Measurements from ENCODE around the gene CTBP2. TPM values are rescaled to one million over a fixed set of nuclear protein-coding genes. Genes with fewer than 3 reads are reported as not detected.

CTBP2 gene
- total RNA-seq, 1 donor from 2014 or later: 123 TPM

- TF ChIP-seq CTCF (IDR thresholded peaks at IDR 0.05; ENCODE audit: insufficient read depth, low read length, severe bottlenecking): no peak
- no peak for DNase-seq (ENCODE audit: low read depth)
- no peak overlapping the region for H3K4me3 ChIP-seq (ENCODE audit: low read depth, low read length)
- peaks cover 17% of the 10 kb centered on the region for H3K36me3 ChIP-seq (ENCODE audit: control insufficient read depth, insufficient read depth, low read length)
- no peaks in the 10 kb centered on the region for H3K27me3 ChIP-seq (ENCODE audit: control insufficient read depth, insufficient read depth, low read length)
- FAIRE-seq: no peak
These were observed 84.1 kb downstream of the CTBP2 start for GRCh38 chr10:125076121-125076825.

- H3K36me3 ChIP-seq (ENCODE audit: control insufficient read depth, insufficient read depth, low read length): peaks cover 17% of the 10 kb centered on the region
- FAIRE-seq: no peak
These were observed 86.4 kb downstream of the CTBP2 start for GRCh38 chr10:125073996-125074395.

GRCh38 chr10:125072794-125073193 lies 87.6 kb downstream of the CTBP2 start:
- peaks cover 17% of the 10 kb centered on the region for H3K36me3 ChIP-seq (ENCODE audit: control insufficient read depth, insufficient read depth, low read length)

More at GRCh38 chr10:125073996-125074395, 86.4 kb downstream of the CTBP2 start:
- Histone ChIP-seq H3K27me3 (ENCODE audit: control insufficient read depth, insufficient read depth, low read length) (no peaks in the 10 kb centered on the region), H3K4me3 (ENCODE audit: low read depth, low read length) (no peak overlapping the region)
- TF ChIP-seq CTCF (IDR thresholded peaks at IDR 0.05; ENCODE audit: insufficient read depth, low read length, severe bottlenecking): no peak
- DNase-seq (ENCODE audit: low read depth): no peak

GRCh38 chr10:125071008-125071407 lies 89.4 kb downstream of the CTBP2 start:
- FAIRE-seq: no peak
- no peak for TF ChIP-seq CTCF (IDR thresholded peaks at IDR 0.05; ENCODE audit: insufficient read depth, low read length, severe bottlenecking)

More at GRCh38 chr10:125072794-125073193, 87.6 kb downstream of the CTBP2 start:
- FAIRE-seq: no peak
- no peaks in the 10 kb centered on the region for H3K27me3 ChIP-seq (ENCODE audit: control insufficient read depth, insufficient read depth, low read length)
- no peak for TF ChIP-seq CTCF (IDR thresholded peaks at IDR 0.05; ENCODE audit: insufficient read depth, low read length, severe bottlenecking)
- H3K4me3 ChIP-seq (ENCODE audit: low read depth, low read length): no peak overlapping the region
- no peak for DNase-seq (ENCODE audit: low read depth)

GRCh38 chr10:125068406-125068805 lies 92.0 kb downstream of the CTBP2 start:
- Histone ChIP-seq H3K27me3 (ENCODE audit: control insufficient read depth, insufficient read depth, low read length) (no peaks in the 10 kb centered on the region), H3K4me3 (ENCODE audit: low read depth, low read length) (no peak overlapping the region), H3K36me3 (ENCODE audit: control insufficient read depth, insufficient read depth, low read length) (peaks cover 10% of the 10 kb centered on the region)
- DNase-seq (ENCODE audit: low read depth) (no peak), FAIRE-seq (peak; percentile 60)
- TF ChIP-seq CTCF (IDR thresholded peaks at IDR 0.05; ENCODE audit: insufficient read depth, low read length, severe bottlenecking): no peak

More at GRCh38 chr10:125071008-125071407, 89.4 kb downstream of the CTBP2 start:
- H3K4me3 ChIP-seq (ENCODE audit: low read depth, low read length): no peak overlapping the region
- no peaks in the 10 kb centered on the region for H3K27me3 ChIP-seq (ENCODE audit: control insufficient read depth, insufficient read depth, low read length)
- no peak for DNase-seq (ENCODE audit: low read depth)
- H3K36me3 ChIP-seq (ENCODE audit: control insufficient read depth, insufficient read depth, low read length): peaks cover 15% of the 10 kb centered on the region

- no peak for TF ChIP-seq CTCF (IDR thresholded peaks at IDR 0.05; ENCODE audit: insufficient read depth, low read length, severe bottlenecking)
- H3K4me3 ChIP-seq (ENCODE audit: low read depth, low read length): no peak overlapping the region
- peaks cover 8% of the 10 kb centered on the region for H3K36me3 ChIP-seq (ENCODE audit: control insufficient read depth, insufficient read depth, low read length)
- DNase-seq (ENCODE audit: low read depth) (no peak), FAIRE-seq (no peak)
- H3K27me3 ChIP-seq (ENCODE audit: control insufficient read depth, insufficient read depth, low read length): no peaks in the 10 kb centered on the region
These were observed 92.6 kb downstream of the CTBP2 start for GRCh38 chr10:125067764-125068163.
